ENCODE results near the gene TNIK.
"Not testable (repeated sequence)": the region's sequence is repeated elsewhere in the genome, so short reads cannot be mapped to it uniquely, and the experiment has no call there.

Gene TNIK

GRCh38 chr3:171242951-171243350, 217.3 kb downstream of the TNIK start:
- DNase-seq (ENCODE audit: low read depth), result no peak
- TF ChIP-seq CTCF (conservative IDR thresholded peaks at IDR 0.05; ENCODE audit: control insufficient read depth, insufficient read depth, low read depth, low read length), result no peak
- no peak overlapping the region for H3K4me3 ChIP-seq (ENCODE audit: control insufficient read depth, low read depth, low read length)

DNA sequence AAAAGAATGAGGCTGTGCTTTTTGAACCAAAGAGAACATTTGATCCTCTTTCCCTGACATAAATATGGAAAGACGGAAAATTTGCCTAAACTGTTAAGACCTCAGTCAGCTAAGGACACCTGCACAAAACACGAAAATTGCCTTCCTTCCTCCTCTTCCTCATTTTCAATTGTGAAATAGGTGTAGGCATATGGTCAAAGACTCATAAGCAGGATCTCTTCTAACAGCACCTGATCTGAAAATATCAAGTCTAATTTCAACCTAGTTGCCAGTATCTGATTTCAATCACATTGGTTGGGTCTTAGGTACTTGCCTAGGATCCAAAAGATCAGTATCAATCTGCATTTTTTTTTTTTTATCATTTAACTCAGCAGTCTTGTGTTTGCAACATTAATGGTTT, 218.0 kb downstream of the TNIK start:
- no peak for DNase-seq (ENCODE audit: low read depth)
- TF ChIP-seq CTCF (conservative IDR thresholded peaks at IDR 0.05; ENCODE audit: control insufficient read depth, insufficient read depth, low read depth, low read length), result no peak
- H3K4me3 ChIP-seq (ENCODE audit: control insufficient read depth, low read depth, low read length), result no peak overlapping the region

GRCh38 chr3:171241655-171242054, 218.6 kb downstream of the TNIK start:
- not testable (repeated sequence) for DNase-seq (ENCODE audit: low read depth); H3K4me3 ChIP-seq (ENCODE audit: control insufficient read depth, low read depth, low read length)

GRCh38 chr3:171240504-171240835, 219.7 kb downstream of the TNIK start:
- no peak overlapping the region for H3K4me3 ChIP-seq (ENCODE audit: control insufficient read depth, low read depth, low read length)
- no peak for TF ChIP-seq CTCF (conservative IDR thresholded peaks at IDR 0.05; ENCODE audit: control insufficient read depth, insufficient read depth, low read depth, low read length)
- no peak for DNase-seq (ENCODE audit: low read depth)

GRCh38 chr3:171239757-171240503, 220.3 kb downstream of the TNIK start:
- DNase-seq (ENCODE audit: low read depth), result no peak
- H3K4me3 ChIP-seq (ENCODE audit: control insufficient read depth, low read depth, low read length), result no peak overlapping the region
- TF ChIP-seq CTCF (conservative IDR thresholded peaks at IDR 0.05; ENCODE audit: control insufficient read depth, insufficient read depth, low read depth, low read length), result no peak

GRCh38 chr3:171237009-171237385, 223.2 kb downstream of the TNIK start:
- TF ChIP-seq CTCF (conservative IDR thresholded peaks at IDR 0.05; ENCODE audit: control insufficient read depth, insufficient read depth, low read depth, low read length), result no peak
- no peak for DNase-seq (ENCODE audit: low read depth)
- no peak overlapping the region for H3K4me3 ChIP-seq (ENCODE audit: control insufficient read depth, low read depth, low read length)

DNA sequence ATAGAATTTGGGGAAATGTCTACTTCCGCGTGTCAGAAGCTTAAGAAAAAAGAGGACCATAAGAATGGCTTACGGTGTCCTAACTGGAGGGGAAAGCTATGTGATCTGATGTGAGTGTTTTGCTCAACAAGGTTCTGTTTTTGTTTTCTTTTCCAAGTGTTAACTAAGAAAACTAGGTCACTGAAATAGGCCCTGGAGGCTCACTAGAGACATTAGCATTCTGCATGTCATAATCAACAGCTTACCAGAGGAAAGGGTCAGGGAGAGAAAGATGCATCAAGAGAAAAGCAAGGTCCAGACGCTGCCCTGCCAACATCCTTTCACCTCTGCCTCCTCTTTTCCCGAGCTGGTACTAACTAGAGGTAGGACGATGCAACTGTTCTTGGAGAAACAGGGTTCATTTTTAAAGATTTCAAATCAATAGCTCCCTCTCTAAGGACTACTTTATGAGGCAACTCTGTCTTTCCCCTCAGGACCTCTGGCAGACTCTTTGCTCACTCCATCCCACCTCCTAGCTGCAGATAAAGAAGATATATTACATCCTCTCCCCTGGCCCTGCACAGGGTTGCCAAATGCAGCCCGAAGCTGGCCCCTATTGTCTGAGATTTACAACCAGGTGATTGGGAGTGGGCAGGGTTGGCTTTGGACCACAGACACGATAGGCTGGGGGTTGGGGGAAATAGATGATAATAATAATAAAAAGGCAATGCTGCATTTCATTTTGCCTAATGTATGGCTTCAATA, 223.8 kb downstream of the TNIK start:
- no peak for TF ChIP-seq CTCF (conservative IDR thresholded peaks at IDR 0.05; ENCODE audit: control insufficient read depth, insufficient read depth, low read depth, low read length)
- no peak for DNase-seq (ENCODE audit: low read depth)

More for the DNA sequence above, 223.8 kb downstream of the TNIK start:
- no peak overlapping the region for H3K4me3 ChIP-seq (ENCODE audit: control insufficient read depth, low read depth, low read length)

Measured in fibroblast of mammary gland (primary cell).